GM23338 (cell line): ENCODE measurements around the gene MKLN1. TPM values are rescaled to one million over a fixed set of nuclear protein-coding genes. Genes with fewer than 3 reads are reported as not detected.

ENCODE experiments used
- ATAC-seq: fragments of 200-7000 bp; cut with Tn5 transposase; 3 replicates; pipeline ENCODE4 v1.9.1; 2020
- DNase-seq: peaks from one replicate; pipeline ENCODE4 v3.0.0-alpha.2; 2015; ENCODE audit warnings: low spot score
- H2AFZ ChIP-seq: fragments of 200-600 bp; sonication (generic); 2 replicates; pipeline ENCODE4 v1.8.0; 2016; ENCODE audit warnings: antibody characterized with exemption, mild to moderate bottlenecking, moderate library complexity
- H3F3A ChIP-seq: fragments of 200-600 bp; sonication (generic); replicated peaks from 2 replicates; pipeline ENCODE4 v1.8.0; 2017; ENCODE audit warnings: antibody characterized with exemption, mixed run types, low read depth
- H3K27ac ChIP-seq: fragments of 200-600 bp; sonication (generic); 2 replicates; pipeline ENCODE4 v1.6.1; 2016; ENCODE audit warnings: low read depth
- H3K27me3 ChIP-seq: fragments of 200-600 bp; sonication (generic); 2 replicates; pipeline ENCODE4 v1.8.0; 2016; ENCODE audit warnings: mild to moderate bottlenecking, mixed run types, moderate library complexity; ENCODE audit not compliant: insufficient read depth
- H3K36me3 ChIP-seq: fragments of 200-600 bp; sonication (generic); 2 replicates; pipeline ENCODE4 v1.8.0; 2016; ENCODE audit warnings: mild to moderate bottlenecking; ENCODE audit not compliant: insufficient read depth
- H3K4me1 ChIP-seq: fragments of 200-600 bp; sonication (generic); 2 replicates; pipeline ENCODE4 v1.8.0; 2016; ENCODE audit warnings: mild to moderate bottlenecking, moderate library complexity; ENCODE audit not compliant: insufficient read depth
- H3K4me2 ChIP-seq: fragments of 200-600 bp; sonication (generic); 2 replicates; pipeline ENCODE4 v1.7.1; 2017; ENCODE audit warnings: mixed run types
- H3K4me3 ChIP-seq: fragments of 200-600 bp; sonication (generic); 2 replicates; pipeline ENCODE4 v1.6.1; 2016; ENCODE audit warnings: mixed run types
- H3K79me2 ChIP-seq: fragments of 200-600 bp; sonication (generic); replicated peaks from 2 replicates; pipeline ENCODE4 v1.8.0; 2017; ENCODE audit warnings: mild to moderate bottlenecking; ENCODE audit not compliant: insufficient read depth
- H3K9me2 ChIP-seq: fragments of 200-600 bp; sonication (generic); 2 replicates; pipeline ENCODE4 v1.8.0; 2017; ENCODE audit not compliant: insufficient read depth
- H4K20me1 ChIP-seq: fragments of 200-600 bp; sonication (generic); replicated peaks from 2 replicates; pipeline ENCODE4 v1.8.0; 2017; ENCODE audit warnings: mild to moderate bottlenecking; ENCODE audit not compliant: insufficient read depth
- H3K27ac Mint-ChIP-seq: 2 replicates; pipeline ENCODE4 v1.8.0; 2020; ENCODE audit warnings: inconsistent platforms, mild to moderate bottlenecking, moderate library complexity, mixed read lengths
- H3K27me3 Mint-ChIP-seq: 3 replicates; pipeline ENCODE4 v1.8.0; 2022; ENCODE audit warnings: low read depth, mild to moderate bottlenecking, moderate library complexity, mixed read lengths, inconsistent platforms; ENCODE audit not compliant: insufficient read depth, poor library complexity
- H3K36me3 Mint-ChIP-seq: 3 replicates; pipeline ENCODE4 v1.8.0; 2021; ENCODE audit warnings: low read depth, mild to moderate bottlenecking, inconsistent platforms, moderate library complexity, mixed read lengths
- H3K4me1 Mint-ChIP-seq: 3 replicates; pipeline ENCODE4 v1.8.0; 2020; ENCODE audit warnings: mild to moderate bottlenecking, inconsistent platforms, mixed read lengths
- H3K4me3 Mint-ChIP-seq: 3 replicates; pipeline ENCODE4 v1.8.0; 2021; ENCODE audit warnings: moderate library complexity, mild to moderate bottlenecking, inconsistent platforms, mixed read lengths
- H3K9me3 Mint-ChIP-seq: 3 replicates; pipeline ENCODE4 v1.8.0; 2020; ENCODE audit warnings: moderate library complexity, mild to moderate bottlenecking, inconsistent platforms, mixed read lengths
- CREB1 ChIP-seq: fragments of 250-450 bp; sonication (Bioruptor Pico); IDR thresholded peaks from 2 replicates; pipeline ENCODE4 v1.5.0; 2020; ENCODE audit warnings: low read depth, mild to moderate bottlenecking, moderate library complexity
- ETS1 ChIP-seq: IDR thresholded peaks from 2 replicates; pipeline ENCODE4 v1.6.1; 2016; ENCODE audit warnings: antibody characterized with exemption
- EZH2 ChIP-seq: fragments of 200-600 bp; sonication (generic); IDR thresholded peaks from one replicate; pipeline ENCODE4 v1.8.0; 2017; ENCODE audit warnings: antibody characterized with exemption, mild to moderate bottlenecking, low read depth; ENCODE audit not compliant: unreplicated experiment
- JUNB ChIP-seq: IDR thresholded peaks from one replicate; pipeline ENCODE4 v1.6.1; 2016; ENCODE audit warnings: antibody characterized with exemption; ENCODE audit not compliant: unreplicated experiment
- NANOG ChIP-seq: IDR thresholded peaks from 2 replicates; pipeline ENCODE4 v1.6.1; 2016; ENCODE audit warnings: antibody characterized with exemption, borderline replicate concordance
- POLR2AphosphoS5 ChIP-seq: IDR thresholded peaks from 2 replicates; pipeline ENCODE4 v1.6.1; 2016; ENCODE audit warnings: antibody characterized with exemption, low read depth
- REST ChIP-seq: IDR thresholded peaks from one replicate; pipeline ENCODE4 v1.6.1; 2018; ENCODE audit warnings: antibody characterized with exemption; ENCODE audit not compliant: unreplicated experiment
- ZNF114 ChIP-seq: fragments of 250-450 bp; sonication (Bioruptor Pico); IDR thresholded peaks from 2 replicates; pipeline ENCODE4 v1.5.0; 2020; ENCODE audit warnings: mild to moderate bottlenecking, moderate library complexity
- polyA plus RNA-seq: library from polyadenylated mRNA; unstranded; fragments of >200 nt; fragmentation: Nextera tagmentation; extraction: Ambion mirVana; gene quantifications from 2 replicates; pipeline ENCODE4 v1.2.1, GENCODE V29; 2016
- total RNA-seq: library from RNA; depleted of rRNA; stranded (reverse); fragments of >200 nt; shearing (Covaris generic); gene quantifications from 2 replicates; pipeline ENCODE4 v1.2.3, GENCODE V29; 2014

MKLN1 gene
- total and polyA plus RNA-seq, 2 experiments from 2014 or later, result 25.3 to 46.5 TPM

- TF ChIP-seq POLR2AphosphoS5, result no peak
- no peak for TF ChIP-seq CREB1 (CRISPR knock-in tag)
- TF ChIP-seq ETS1, result no peak
- TF ChIP-seq NANOG, result no peak
- TF ChIP-seq REST, result no peak
- TF ChIP-seq JUNB, result no peak
These were observed 47.1 kb downstream of the MKLN1 start (continued) for GRCh38 chr7:131374821-131375220.

GRCh38 chr7:131381069-131381838 is 53.6 kb downstream of the MKLN1 start:
- Histone ChIP-seq H3K9me2 (no peaks in the 10 kb centered on the region), H3K4me2 (no peak overlapping the region), H3K4me3 (no peak overlapping the region), H3F3A (no peaks in the 10 kb centered on the region), H4K20me1 (0 out of 2 replicates have a peak, but pooled peaks cover 2% of the 10 kb centered on the region), H3K27me3 (no peaks in the 10 kb centered on the region), H3K79me2 (peaks cover 80% of the 10 kb centered on the region), H2AFZ (no peak overlapping the region), H3K36me3 (no peaks in the 10 kb centered on the region), H3K27ac (no peak overlapping the region), H3K4me1 (peaks cover 18% of the 10 kb centered on the region)
- Mint-ChIP-seq H3K4me1 (peaks cover 18% of the 10 kb centered on the region), H3K27me3 (no peaks in the 10 kb centered on the region), H3K27ac (no peak overlapping the region), H3K4me3 (no peak overlapping the region), H3K36me3 (peaks cover 17% of the 10 kb centered on the region; the same call in 2 of the 3 replicates), H3K9me3 (no peaks in the 10 kb centered on the region)
- no peak for ATAC-seq
- no peak for DNase-seq
- TF ChIP-seq ZNF114 (CRISPR knock-in tag) (no peak), REST (no peak), POLR2AphosphoS5 (no peak), EZH2 (no peak), ETS1 (no peak)
